ENCODE data around the gene MCC.

DNA sequence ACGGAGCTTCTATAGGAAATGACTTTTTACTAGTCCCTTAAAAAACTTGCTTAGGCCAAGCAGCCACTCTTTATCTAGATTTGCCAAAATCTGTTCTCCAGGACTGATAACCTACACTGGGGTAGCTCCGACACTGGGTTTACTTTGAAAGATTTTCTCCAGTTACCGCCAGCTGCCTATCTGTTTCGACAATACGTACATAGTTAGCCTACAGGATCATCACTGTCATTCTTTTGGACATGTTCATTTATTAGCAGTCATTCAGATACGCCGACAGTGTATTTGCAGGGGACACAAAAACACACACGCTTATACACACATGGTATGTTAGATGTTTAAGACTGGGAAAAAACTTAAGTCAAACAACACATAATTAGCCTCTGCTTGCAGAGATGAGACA is 286.0 kb downstream of the MCC start:
- TF ChIP-seq CSDC2 (CRISPR knock-in tag; IDR thresholded peaks at IDR 0.05) (no peak), TSHZ2 (CRISPR knock-in tag; IDR thresholded peaks at IDR 0.05) (no peak), ZNF70 (CRISPR knock-in tag; IDR thresholded peaks at IDR 0.05) (no peak), SNAI2 (CRISPR knock-in tag; IDR thresholded peaks at IDR 0.05) (no peak), ZFP3 (CRISPR knock-in tag; IDR thresholded peaks at IDR 0.05) (no peak), ZNF565 (CRISPR knock-in tag; conservative IDR thresholded peaks at IDR 0.05; ENCODE audit: low read depth) (no peak), BACH2 (CRISPR knock-in tag; IDR thresholded peaks at IDR 0.05; ENCODE audit: borderline replicate concordance) (no peak), ZNF8 (CRISPR knock-in tag; IDR thresholded peaks at IDR 0.05) (no peak), ISL1 (CRISPR knock-in tag; IDR thresholded peaks at IDR 0.05) (no peak), GLIS3 (CRISPR knock-in tag; IDR thresholded peaks at IDR 0.05) (no peak)
- TF ChIP-seq, protein P1, sequence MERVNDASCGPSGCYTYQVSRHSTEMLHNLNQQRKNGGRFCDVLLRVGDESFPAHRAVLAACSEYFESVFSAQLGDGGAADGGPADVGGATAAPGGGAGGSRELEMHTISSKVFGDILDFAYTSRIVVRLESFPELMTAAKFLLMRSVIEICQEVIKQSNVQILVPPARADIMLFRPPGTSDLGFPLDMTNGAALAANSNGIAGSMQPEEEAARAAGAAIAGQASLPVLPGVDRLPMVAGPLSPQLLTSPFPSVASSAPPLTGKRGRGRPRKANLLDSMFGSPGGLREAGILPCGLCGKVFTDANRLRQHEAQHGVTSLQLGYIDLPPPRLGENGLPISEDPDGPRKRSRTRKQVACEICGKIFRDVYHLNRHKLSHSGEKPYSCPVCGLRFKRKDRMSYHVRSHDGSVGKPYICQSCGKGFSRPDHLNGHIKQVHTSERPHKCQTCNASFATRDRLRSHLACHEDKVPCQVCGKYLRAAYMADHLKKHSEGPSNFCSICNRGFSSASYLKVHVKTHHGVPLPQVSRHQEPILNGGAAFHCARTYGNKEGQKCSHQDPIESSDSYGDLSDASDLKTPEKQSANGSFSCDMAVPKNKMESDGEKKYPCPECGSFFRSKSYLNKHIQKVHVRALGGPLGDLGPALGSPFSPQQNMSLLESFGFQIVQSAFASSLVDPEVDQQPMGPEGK (CRISPR knock-in tag; IDR thresholded peaks at IDR 0.05; ENCODE audit: borderline replicate concordance), result no peak
- TF ChIP-seq, protein P2, sequence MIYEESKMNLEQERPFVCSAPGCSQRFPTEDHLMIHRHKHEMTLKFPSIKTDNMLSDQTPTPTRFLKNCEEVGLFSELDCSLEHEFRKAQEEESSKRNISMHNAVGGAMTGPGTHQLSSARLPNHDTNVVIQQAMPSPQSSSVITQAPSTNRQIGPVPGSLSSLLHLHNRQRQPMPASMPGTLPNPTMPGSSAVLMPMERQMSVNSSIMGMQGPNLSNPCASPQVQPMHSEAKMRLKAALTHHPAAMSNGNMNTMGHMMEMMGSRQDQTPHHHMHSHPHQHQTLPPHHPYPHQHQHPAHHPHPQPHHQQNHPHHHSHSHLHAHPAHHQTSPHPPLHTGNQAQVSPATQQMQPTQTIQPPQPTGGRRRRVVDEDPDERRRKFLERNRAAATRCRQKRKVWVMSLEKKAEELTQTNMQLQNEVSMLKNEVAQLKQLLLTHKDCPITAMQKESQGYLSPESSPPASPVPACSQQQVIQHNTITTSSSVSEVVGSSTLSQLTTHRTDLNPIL (CRISPR knock-in tag; IDR thresholded peaks at IDR 0.05; ENCODE audit: low read depth), result no peak
